HCT116 (cell line): ENCODE results near the gene GALNT18. TPM values are rescaled to one million over a fixed set of nuclear protein-coding genes. Genes with fewer than 3 reads are reported as not detected.
A peak's percentile ranks its signal among the peaks of the same experiment; 100 is the strongest.

Experiments
- ATAC-seq: fragments of 200-7000 bp; cut with Tn5 transposase; 2 replicates; pipeline ENCODE4 v1.9.1; 2020; ENCODE audit warnings: mild to moderate bottlenecking, moderate library complexity
- BruUV-seq: library from RNA; stranded (reverse); fragments of 400-500 nt; replicated peaks from 2 replicates; lab custom pipeline; 2021; lab: Mats Ljungman, UMichigan
- CTCF ChIA-PET: fragments of 300-600 bp; sonication (Branson Sonifier 250); formaldehyde crosslinking; loops from one replicate; lab custom pipeline; 2021; ENCODE audit warnings: antibody characterized with exemption; lab: Charles Lee
- POLR2A ChIA-PET: fragments of 300-600, 350-600 bp; sonication (Branson Sonifier 250); formaldehyde crosslinking; loops from one replicate; lab custom pipeline; 2021; ENCODE audit warnings: antibody characterized with exemption; lab: Charles Lee
- RAD21 ChIA-PET, 2 experiments: fragments of 300-600 bp; sonication (Branson Sonifier 250); formaldehyde crosslinking; loops; one replicate each; lab custom pipeline; 2023; ENCODE audit warnings: low total read pairs in 2 of 2; ENCODE audit not compliant: uncharacterized antibody in 2 of 2, unreplicated experiment in 2 of 2, low non-redundant PET in 1 of 2; lab: Charles Lee
- DNase-seq: peaks from one replicate; pipeline ENCODE4 v3.0.0-alpha.2; 2010; ENCODE audit warnings: low read depth, low spot score
- H2AFZ ChIP-seq: fragments of 200-600 bp; shearing (Covaris generic), sonication (generic); 2 replicates; pipeline ENCODE4 v1.6.1; 2017; ENCODE audit warnings: low read depth, mixed run types, mixed read lengths, antibody characterized with exemption, low read length; ENCODE audit not compliant: poor library complexity, severe bottlenecking
- H3K27ac ChIP-seq: 2 replicates; pipeline ENCODE4 v1.5.1; 2012; ENCODE audit warnings: low read depth, low read length
- H3K27me3 ChIP-seq: fragments of 200-600 bp; sonication (generic); 2 replicates; pipeline ENCODE4 v1.6.1; 2016; ENCODE audit warnings: mixed run types, low read length, mixed read lengths; ENCODE audit not compliant: insufficient read depth
- H3K36me3 ChIP-seq, 2 experiments: fragments of 200-500 bp in 1 of 2; fragments of 200-600 bp in 1 of 2; sonication (Bioruptor generic) in 1 of 2; sonication (generic) in 1 of 2; 2 replicates each; pipeline versions ENCODE4 v1.5.1 to v1.6.1; 2014 to 2016; ENCODE audit warnings: low read length in 2 of 2, inconsistent platforms in 1 of 2, mixed read lengths in 1 of 2, mixed run types in 1 of 2; ENCODE audit not compliant: insufficient read depth in 2 of 2, control insufficient read depth in 1 of 2
- H3K4me1 ChIP-seq, 2 experiments: fragments of 200-600 bp in 1 of 2; sonication (generic) in 1 of 2; 2 replicates each; pipeline versions ENCODE4 v1.5.1 to v1.6.1; 2012 to 2017; ENCODE audit warnings: low read length in 2 of 2, inconsistent platforms in 1 of 2, mild to moderate bottlenecking in 1 of 2, mixed read lengths in 1 of 2, mixed run types in 1 of 2, moderate library complexity in 1 of 2; ENCODE audit not compliant: insufficient read depth in 2 of 2, control insufficient read depth in 1 of 2
- H3K4me2 ChIP-seq: fragments of 200-600 bp; sonication (generic); 2 replicates; pipeline ENCODE4 v1.6.1; 2017; ENCODE audit warnings: mixed run types, low read length, mixed read lengths
- H3K4me3 ChIP-seq, 2 experiments: fragments of 200-600 bp in 1 of 2; sonication (generic) in 1 of 2; replicated peaks in 1 of 2; 2 replicates each; pipeline ENCODE4 v1.5.1; 2011 to 2016; ENCODE audit warnings: low read length in 2 of 2, control low read depth in 1 of 2, low read depth in 1 of 2, mild to moderate bottlenecking in 1 of 2, mixed read lengths in 1 of 2, mixed run types in 1 of 2
- H3K79me2 ChIP-seq: fragments of 200-600 bp; sonication (generic); 2 replicates; pipeline ENCODE4 v1.6.1; 2017; ENCODE audit warnings: mild to moderate bottlenecking, mixed run types, low read length, moderate library complexity, mixed read lengths; ENCODE audit not compliant: insufficient read depth
- H3K9ac ChIP-seq: fragments of 200-600 bp; sonication (generic); 2 replicates; pipeline ENCODE4 v1.6.1; 2016; ENCODE audit warnings: low read length, mixed read lengths
- H3K9me2 ChIP-seq: fragments of 200-600 bp; sonication (generic), shearing (Covaris generic); 2 replicates; pipeline ENCODE4 v1.6.1; 2017; ENCODE audit warnings: mixed run types, mild to moderate bottlenecking, moderate library complexity; ENCODE audit not compliant: insufficient read depth
- H3K9me3 ChIP-seq, 2 experiments: fragments of 200-500 bp in 1 of 2; fragments of 200-600 bp in 1 of 2; sonication (Bioruptor generic) in 1 of 2; sonication (generic) in 1 of 2; 2 replicates each; pipeline ENCODE4 v1.6.1; 2014 to 2017; ENCODE audit warnings: low read length in 2 of 2, mixed read lengths in 2 of 2, inconsistent platforms in 1 of 2, low read depth in 1 of 2, mild to moderate bottlenecking in 1 of 2, mixed run types in 1 of 2, moderate library complexity in 1 of 2; ENCODE audit not compliant: control insufficient read depth in 1 of 2, insufficient read depth in 1 of 2
- H4K20me1 ChIP-seq: fragments of 200-600 bp; sonication (generic), shearing (Covaris generic); 2 replicates; pipeline ENCODE4 v1.6.1; 2017; ENCODE audit warnings: mixed run types, mild to moderate bottlenecking, moderate library complexity; ENCODE audit not compliant: insufficient read depth
- CEBPB ChIP-seq: IDR thresholded peaks from 2 replicates; pipeline ENCODE4 v1.6.1; 2012; ENCODE audit warnings: low read depth
- EZH2 ChIP-seq: fragments of 200-600 bp; sonication (generic); IDR thresholded peaks from 2 replicates; pipeline ENCODE4 v1.6.1; 2017; ENCODE audit warnings: antibody characterized with exemption, mixed run types
- FOSL1 ChIP-seq: IDR thresholded peaks from 2 replicates; pipeline ENCODE4 v1.6.1; 2012; ENCODE audit warnings: low read depth
- JUND ChIP-seq: IDR thresholded peaks from 2 replicates; pipeline ENCODE4 v1.6.1; 2012
- POLR2AphosphoS5 ChIP-seq: IDR thresholded peaks from 2 replicates; pipeline ENCODE4 v1.6.1; 2011; ENCODE audit warnings: mild to moderate bottlenecking, low read depth, low read length, moderate library complexity
- SIN3A ChIP-seq: IDR thresholded peaks from 2 replicates; pipeline ENCODE4 v1.6.1; 2012; ENCODE audit warnings: low read depth
- TCF7L2 ChIP-seq: IDR thresholded peaks from 2 replicates; pipeline ENCODE4 v1.7.0; 2011; ENCODE audit warnings: borderline replicate concordance, inconsistent platforms; ENCODE audit not compliant: insufficient read depth, insufficient read length; ENCODE audit errors: extremely low read depth
- YY1 ChIP-seq: IDR thresholded peaks from 2 replicates; pipeline ENCODE4 v1.6.1; 2011; ENCODE audit warnings: low read length, low read depth, moderate library complexity, mild to moderate bottlenecking; ENCODE audit not compliant: insufficient replicate concordance; ENCODE audit errors: extremely low read depth
- ZFX ChIP-seq: fragments of 450-650 bp; IDR thresholded peaks from 2 replicates; pipeline ENCODE4 v1.6.1; 2017
- ZNF274 ChIP-seq: fragments of 200-500 bp; sonication (Bioruptor generic); IDR thresholded peaks from 2 replicates; pipeline ENCODE4 v1.6.1; 2014; ENCODE audit warnings: mild to moderate bottlenecking, low read depth, low read length, inconsistent platforms
- intact Hi-C: fragments of 100-400 bp; cut with micrococcal nuclease; formaldehyde crosslinking; loops from 2 replicates; pipeline ENCODE4 v1.10.0; 2022
- total RNA-seq: library from RNA; stranded (reverse); gene quantifications from one replicate; pipeline ENCODE4 v1.2.1, GENCODE V29; 2021; ENCODE audit not compliant: unreplicated experiment
- TF ChIP-seq, protein P1 (sequence below): IDR thresholded peaks from 2 replicates; pipeline ENCODE4 v1.6.1; 2012

The GALNT18 gene
- total RNA-seq, 1 experiment from 2014 or later = 19.9 TPM

DNA sequence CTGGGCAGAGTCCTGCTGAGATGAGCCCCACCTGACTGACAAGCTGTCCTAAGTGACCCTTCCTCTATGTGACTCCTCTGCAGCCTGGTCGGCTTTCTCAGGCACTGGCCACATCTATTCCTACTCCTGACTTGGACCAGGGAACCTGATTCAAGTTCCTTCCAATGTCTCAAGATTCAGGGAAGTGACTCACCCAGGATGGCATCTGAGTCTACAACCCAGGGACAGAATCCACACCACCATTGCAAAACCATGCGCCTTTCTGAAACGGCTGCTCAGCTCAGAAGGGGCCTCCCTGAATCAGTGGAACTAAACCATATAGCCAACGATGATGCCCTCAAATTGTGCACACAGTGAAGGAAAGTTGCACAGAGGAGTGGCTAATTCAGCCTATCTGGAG lies 204.9 kb downstream of the GALNT18 start:
- intact Hi-C loops = no loop called here
- RAD21 ChIA-PET = no interaction called here
- Histone ChIP-seq H3K4me2 (peak overlapping the region; percentile 35), H3K27me3 (no peaks in the 10 kb centered on the region), H3K27ac (no peak overlapping the region), H3K9ac (no peak overlapping the region), H3K9me3 (no peaks in the 10 kb centered on the region), H4K20me1 (no peaks in the 10 kb centered on the region), H2AFZ (no peak overlapping the region), H3K79me2 (no peaks in the 10 kb centered on the region), H3K4me1 (peaks cover 0 to 15% of the 10 kb centered on the region in 2 experiments; a peak in 2 of 4 replicates), H3K9me2 (no peaks in the 10 kb centered on the region), H3K4me3 (no peak overlapping the region), H3K36me3 (no peaks in the 10 kb centered on the region)
- POLR2A ChIA-PET = no interaction called here
- CTCF ChIA-PET = no interaction called here
- BruUV-seq = no TSS peak
- ATAC-seq (peak; percentile 59; the same call in 1 of the 2 replicates), DNase-seq (no peak)
- TF ChIP-seq EZH2 = no peak
- TF ChIP-seq TCF7L2 = no peak
- TF ChIP-seq JUND = no peak
- no peak for TF ChIP-seq CEBPB
- TF ChIP-seq POLR2AphosphoS5 = no peak
- peak; percentile 41; the same call in 1 of the 2 replicates for TF ChIP-seq FOSL1
- TF ChIP-seq ZFX = no peak

GRCh38 chr11:11416502-11416901 lies 205.3 kb downstream of the GALNT18 start:
- TF ChIP-seq ZFX = no peak
- no peak for TF ChIP-seq ZNF274
- TF ChIP-seq YY1 = no peak
- TF ChIP-seq, protein P1, sequence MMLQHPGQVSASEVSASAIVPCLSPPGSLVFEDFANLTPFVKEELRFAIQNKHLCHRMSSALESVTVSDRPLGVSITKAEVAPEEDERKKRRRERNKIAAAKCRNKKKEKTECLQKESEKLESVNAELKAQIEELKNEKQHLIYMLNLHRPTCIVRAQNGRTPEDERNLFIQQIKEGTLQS = no peak
- TF ChIP-seq SIN3A = no peak
- TF ChIP-seq, all 23 proteins: peak for 0

More at GRCh38 chr11:11416502-11416901, 205.3 kb downstream of the GALNT18 start:
- H3K4me1 ChIP-seq = peaks cover 0 to 15% of the 10 kb centered on the region in 2 experiments; a peak in 2 of 4 replicates
- intact Hi-C loops = no loop called here
- H3K27me3 ChIP-seq = no peaks in the 10 kb centered on the region
- H3K9me3 ChIP-seq = no peaks in the 10 kb centered on the region
- no peaks in the 10 kb centered on the region for H3K36me3 ChIP-seq
- H3K79me2 ChIP-seq = no peaks in the 10 kb centered on the region
- no peak overlapping the region for H3K4me3 ChIP-seq
- no peak overlapping the region for H2AFZ ChIP-seq
- no TSS peak for BruUV-seq
- DNase-seq (no peak), ATAC-seq (0 out of 2 replicates have a peak, but pooled peaks have one; percentile 20)
- H3K9me2 ChIP-seq = no peaks in the 10 kb centered on the region
- peak overlapping the region; percentile 35; the same call in 1 of the 2 replicates for H3K4me2 ChIP-seq
- POLR2A ChIA-PET = no interaction called here
- RAD21 ChIA-PET = no interaction called here
- H4K20me1 ChIP-seq = no peaks in the 10 kb centered on the region
- H3K9ac ChIP-seq = no peak overlapping the region
- CTCF ChIA-PET = no interaction called here
- no peak overlapping the region for H3K27ac ChIP-seq
